ENCODE measurements around the gene FKBP11.

FKBP11 gene

DNA sequence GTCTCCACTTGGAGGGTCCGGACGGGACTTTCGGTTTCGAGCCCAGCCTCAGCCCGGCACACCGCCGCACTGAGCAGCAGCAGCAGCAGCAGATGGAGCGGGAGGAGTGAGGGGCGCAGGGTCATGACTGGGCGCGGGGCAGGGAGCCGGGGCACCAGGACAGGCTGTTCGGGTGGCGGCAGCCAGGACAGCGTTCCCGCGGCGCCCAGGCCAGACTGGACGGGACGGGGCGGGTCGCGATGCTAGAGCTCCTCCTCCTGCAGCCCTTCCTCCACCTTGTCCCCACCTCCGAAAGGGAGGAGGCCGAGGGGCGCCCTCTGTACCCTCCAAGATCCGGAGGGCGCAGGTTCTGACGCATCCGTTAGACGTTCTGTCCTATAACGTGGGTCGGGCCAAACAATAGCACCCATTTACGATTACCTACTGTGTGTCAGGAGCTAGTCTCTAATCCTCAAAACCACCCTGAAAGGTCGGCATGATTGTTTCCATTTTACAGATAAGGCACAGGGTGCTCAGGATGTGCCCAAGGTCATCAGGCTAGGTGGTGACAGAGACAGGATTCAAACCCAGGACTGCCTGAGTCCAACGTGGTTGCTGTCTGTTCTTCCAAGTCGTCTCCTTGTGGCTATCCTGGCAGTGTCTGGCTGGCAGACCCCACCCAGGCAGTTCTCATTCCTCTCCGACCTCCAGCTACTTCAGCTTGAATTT, at the start of gene FKBP11:
FKBP11 (minus strand) TSS at position 189 of the 708 bp plus-strand sequence; CDS start at position 125, 64 bp downstream.
- Histone ChIP-seq H3K4me3 (replicated peaks; ENCODE audit: low read depth, low read length) (peak within 1 kb of the TSS; percentile 81), H3K36me3 (ENCODE audit: control insufficient read depth, insufficient read depth, low read length) (peaks cover 13% of the 10 kb centered on the region), H3K27me3 (replicated peaks; ENCODE audit: control insufficient read depth, insufficient read depth, low read length) (no peaks in the 10 kb centered on the region)
- TF ChIP-seq, protein P1, sequence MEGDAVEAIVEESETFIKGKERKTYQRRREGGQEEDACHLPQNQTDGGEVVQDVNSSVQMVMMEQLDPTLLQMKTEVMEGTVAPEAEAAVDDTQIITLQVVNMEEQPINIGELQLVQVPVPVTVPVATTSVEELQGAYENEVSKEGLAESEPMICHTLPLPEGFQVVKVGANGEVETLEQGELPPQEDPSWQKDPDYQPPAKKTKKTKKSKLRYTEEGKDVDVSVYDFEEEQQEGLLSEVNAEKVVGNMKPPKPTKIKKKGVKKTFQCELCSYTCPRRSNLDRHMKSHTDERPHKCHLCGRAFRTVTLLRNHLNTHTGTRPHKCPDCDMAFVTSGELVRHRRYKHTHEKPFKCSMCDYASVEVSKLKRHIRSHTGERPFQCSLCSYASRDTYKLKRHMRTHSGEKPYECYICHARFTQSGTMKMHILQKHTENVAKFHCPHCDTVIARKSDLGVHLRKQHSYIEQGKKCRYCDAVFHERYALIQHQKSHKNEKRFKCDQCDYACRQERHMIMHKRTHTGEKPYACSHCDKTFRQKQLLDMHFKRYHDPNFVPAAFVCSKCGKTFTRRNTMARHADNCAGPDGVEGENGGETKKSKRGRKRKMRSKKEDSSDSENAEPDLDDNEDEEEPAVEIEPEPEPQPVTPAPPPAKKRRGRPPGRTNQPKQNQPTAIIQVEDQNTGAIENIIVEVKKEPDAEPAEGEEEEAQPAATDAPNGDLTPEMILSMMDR (IDR thresholded peaks at IDR 0.05; ENCODE audit: insufficient read depth, low read length, poor library complexity, severe bottlenecking) = no peak
- DNase-seq (ENCODE audit: extremely low read depth, insufficient read length) = peak; percentile 75

DNA sequence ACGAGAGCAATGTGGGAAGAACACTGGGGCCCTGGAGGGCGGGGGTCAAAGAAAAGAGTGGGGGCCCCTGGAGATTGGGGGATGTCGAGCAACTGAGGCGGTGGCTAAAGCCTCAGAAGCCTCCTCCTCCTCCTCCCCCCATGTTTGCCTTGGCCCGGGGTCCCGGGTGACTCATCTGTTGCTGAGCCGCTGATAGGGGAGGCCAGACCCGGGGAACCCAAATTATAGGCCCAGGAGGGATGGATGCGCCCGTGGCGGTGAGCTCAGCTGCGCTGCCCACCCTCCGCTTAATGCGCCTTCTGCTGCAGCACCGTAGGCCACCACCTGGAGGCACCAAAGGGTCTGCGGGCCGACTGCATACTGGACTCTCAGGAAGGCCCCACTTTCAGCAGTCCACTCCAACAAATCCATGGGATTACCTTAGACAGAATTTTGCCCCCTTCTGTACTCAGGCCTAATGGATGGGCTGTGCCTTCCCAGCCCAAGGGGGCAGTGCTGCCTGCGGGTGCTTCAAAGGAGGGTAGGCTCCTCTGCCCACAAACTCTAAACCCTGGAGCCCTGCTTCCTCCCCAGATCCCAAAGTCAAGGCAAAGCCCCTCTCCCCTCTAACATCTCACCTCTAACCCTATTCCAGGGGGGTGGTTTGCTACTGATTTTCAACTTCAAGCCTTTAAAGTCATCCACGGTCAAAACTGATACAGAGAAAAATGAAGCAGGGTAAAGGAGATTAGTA, 48.8 kb upstream of the FKBP11 start:
- DNase-seq (ENCODE audit: extremely low read depth, insufficient read length) = no peak
- H3K4me3 ChIP-seq (replicated peaks; ENCODE audit: low read depth, low read length) = no peak overlapping the region
- TF ChIP-seq, protein P1 (IDR thresholded peaks at IDR 0.05; ENCODE audit: insufficient read depth, low read length, poor library complexity, severe bottlenecking) = peak; percentile 55
- H3K36me3 ChIP-seq (ENCODE audit: control insufficient read depth, insufficient read depth, low read length) = no peaks in the 10 kb centered on the region
- peaks cover 16% of the 10 kb centered on the region for H3K27me3 ChIP-seq (replicated peaks; ENCODE audit: control insufficient read depth, insufficient read depth, low read length)

DNA sequence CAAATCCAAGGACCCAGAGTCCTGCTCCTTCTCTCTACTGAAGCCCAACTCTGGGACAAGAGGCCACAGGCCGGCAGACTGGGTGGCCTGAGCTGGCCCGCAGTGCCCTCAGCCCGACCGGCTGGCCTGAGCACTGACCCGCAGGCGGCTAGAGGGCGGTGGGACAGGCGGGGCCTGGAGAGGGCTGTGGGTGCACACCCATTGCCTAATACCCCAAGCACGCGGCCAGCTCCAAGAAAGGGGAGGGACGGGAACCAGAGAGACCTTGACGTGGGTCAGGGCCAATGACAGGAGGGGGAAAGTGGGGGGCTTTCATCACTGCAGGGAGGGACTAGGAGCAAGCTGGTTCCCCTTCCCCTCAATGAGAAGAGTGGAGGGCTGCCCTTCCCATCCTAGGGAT, 48.2 kb upstream of the FKBP11 start:
- no peaks in the 10 kb centered on the region for H3K36me3 ChIP-seq (ENCODE audit: control insufficient read depth, insufficient read depth, low read length)
- TF ChIP-seq, protein P1 (IDR thresholded peaks at IDR 0.05; ENCODE audit: insufficient read depth, low read length, poor library complexity, severe bottlenecking) = no peak
- DNase-seq (ENCODE audit: extremely low read depth, insufficient read length) = no peak
- H3K4me3 ChIP-seq (replicated peaks; ENCODE audit: low read depth, low read length) = no peak overlapping the region
- H3K27me3 ChIP-seq (replicated peaks; ENCODE audit: control insufficient read depth, insufficient read depth, low read length) = peaks cover 11% of the 10 kb centered on the region

DNA sequence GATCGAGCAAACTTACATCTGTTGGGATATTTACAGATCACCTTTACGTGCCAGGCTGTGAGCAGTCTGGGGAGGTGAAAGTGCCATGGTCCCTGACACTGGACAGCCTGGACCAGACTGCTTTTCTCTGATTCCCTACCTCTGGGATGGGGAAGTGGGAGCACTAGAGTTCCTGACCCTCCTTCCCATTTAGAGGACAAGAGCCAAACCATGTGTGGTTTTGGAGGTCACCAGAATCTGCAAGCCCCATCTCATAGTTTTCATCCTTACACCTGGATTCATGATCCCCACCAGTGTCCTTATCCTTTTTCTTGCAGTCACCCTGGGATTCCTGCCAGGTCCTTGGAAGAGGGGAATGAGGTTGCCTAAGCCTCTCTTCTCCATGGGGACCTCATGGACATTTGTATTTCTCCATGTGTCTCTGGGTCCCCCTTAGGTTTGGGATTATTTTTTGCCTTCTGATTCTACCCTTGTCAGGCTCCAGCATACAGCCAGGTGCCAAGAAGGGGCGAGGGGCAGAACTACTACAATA, 47.7 kb upstream of the FKBP11 start:
- Histone ChIP-seq H3K36me3 (ENCODE audit: control insufficient read depth, insufficient read depth, low read length) (no peaks in the 10 kb centered on the region), H3K4me3 (replicated peaks; ENCODE audit: low read depth, low read length) (no peak overlapping the region), H3K27me3 (replicated peaks; ENCODE audit: control insufficient read depth, insufficient read depth, low read length) (peaks cover 9% of the 10 kb centered on the region)
- no peak for DNase-seq (ENCODE audit: extremely low read depth, insufficient read length)
- TF ChIP-seq, protein P1 (IDR thresholded peaks at IDR 0.05; ENCODE audit: insufficient read depth, low read length, poor library complexity, severe bottlenecking) = no peak

DNA sequence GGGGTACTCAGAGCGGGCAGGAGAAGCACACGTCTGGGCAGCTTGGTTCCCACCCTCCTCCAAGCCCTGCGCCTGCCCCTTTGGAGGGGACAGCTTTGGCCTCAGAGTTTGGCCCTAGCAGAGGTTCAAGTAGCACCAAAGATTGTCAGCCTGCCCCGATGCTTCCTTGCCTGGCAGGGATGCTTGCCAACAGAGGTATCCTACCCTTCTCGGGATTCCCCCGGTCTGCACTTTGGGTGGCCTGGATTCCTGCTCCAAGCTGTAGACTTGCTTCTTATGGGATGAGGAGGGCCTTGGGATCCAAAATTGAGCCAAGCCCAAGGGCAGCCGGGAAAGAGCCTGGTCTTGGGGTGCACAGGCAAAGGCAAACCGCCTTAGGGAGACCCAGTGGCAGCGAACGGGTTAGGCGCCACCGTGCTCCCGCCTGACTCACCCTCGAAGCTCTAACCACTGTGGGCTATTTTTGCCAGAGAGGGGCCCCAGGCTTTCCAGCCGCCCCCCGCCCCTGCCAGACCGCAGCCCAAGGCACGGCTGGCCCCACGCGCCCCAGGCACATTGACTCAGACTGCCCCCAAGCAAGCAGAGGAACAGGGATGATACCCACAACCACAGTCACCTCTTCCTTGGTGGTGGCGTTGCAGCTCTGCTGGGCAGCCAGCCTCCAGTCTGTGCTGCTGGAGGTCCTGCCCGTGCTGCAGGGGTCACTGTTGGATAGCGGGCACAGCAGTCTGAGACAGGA, 47.1 kb upstream of the FKBP11 start:
- Histone ChIP-seq H3K36me3 (ENCODE audit: control insufficient read depth, insufficient read depth, low read length) (no peaks in the 10 kb centered on the region), H3K4me3 (replicated peaks; ENCODE audit: low read depth, low read length) (no peak overlapping the region), H3K27me3 (replicated peaks; ENCODE audit: control insufficient read depth, insufficient read depth, low read length) (peaks cover 9% of the 10 kb centered on the region)
- TF ChIP-seq, protein P1 (IDR thresholded peaks at IDR 0.05; ENCODE audit: insufficient read depth, low read length, poor library complexity, severe bottlenecking) = peak; percentile 18
- no peak for DNase-seq (ENCODE audit: extremely low read depth, insufficient read length)
